K562 (cell line): ENCODE data around the gene DDAH2. TPM values are rescaled to one million over a fixed set of nuclear protein-coding genes. Genes with fewer than 3 reads are reported as not detected.
A peak's percentile ranks its signal among the peaks of the same experiment; 100 is the strongest.

Source experiments
- CAMTA2 ChIP-seq: fragments of 250-450 bp; sonication (Bioruptor Pico); conservative IDR thresholded peaks from 2 replicates; pipeline ENCODE4 v1.5.1; 2022
- DACH1 ChIP-seq: fragments of 450-650 bp; IDR thresholded peaks from 2 replicates; pipeline ENCODE4 v1.6.1; 2018; ENCODE audit not compliant: partially characterized antibody
- ESRRB ChIP-seq: fragments of 250-450 bp; sonication (Bioruptor Pico); IDR thresholded peaks from 2 replicates; pipeline ENCODE4 v1.5.0; 2020; ENCODE audit warnings: mild to moderate bottlenecking, moderate library complexity, borderline replicate concordance
- GTF2F1 ChIP-seq: IDR thresholded peaks from 2 replicates; pipeline ENCODE4 v1.6.1; 2011; ENCODE audit warnings: low read depth, low read length, improper control_type of control experiment
- HDAC8 ChIP-seq: fragments of 450-650 bp; IDR thresholded peaks from 2 replicates; pipeline ENCODE4 v1.6.1; 2016; ENCODE audit warnings: mild to moderate bottlenecking, missing genetic modification characterization, moderate library complexity, missing compliant biosample characterization
- HMG20B ChIP-seq: fragments of 250-450 bp; sonication (Bioruptor Pico); IDR thresholded peaks from 2 replicates; pipeline ENCODE4 v1.5.0; 2021; ENCODE audit warnings: mild to moderate bottlenecking
- HNRNPK ChIP-seq: fragments of 200-400 bp; formaldehyde crosslinking; IDR thresholded peaks from one replicate; pipeline ENCODE4 v1.6.1; 2018; ENCODE audit warnings: mild to moderate bottlenecking, low read depth, low read length; ENCODE audit not compliant: poor library complexity, severe bottlenecking
- KDM2B ChIP-seq: fragments of 250-450 bp; sonication (Bioruptor Pico); IDR thresholded peaks from 2 replicates; pipeline ENCODE4 v1.8.0; 2021; ENCODE audit warnings: mild to moderate bottlenecking, moderate library complexity
- PHF21A ChIP-seq: fragments of 450-650 bp; IDR thresholded peaks from 2 replicates; pipeline ENCODE4 v1.6.1; 2017; ENCODE audit warnings: low read depth, borderline replicate concordance
- RFX1 ChIP-seq: fragments of 450-650 bp; IDR thresholded peaks from 2 replicates; pipeline ENCODE4 v1.6.1; 2016; ENCODE audit warnings: mild to moderate bottlenecking, moderate library complexity
- SIN3A ChIP-seq, 2 experiments: fragments of 150-350 bp in 1 of 2; IDR thresholded peaks; 2 replicates each; pipeline ENCODE4 v1.6.1; 2011 to 2016; ENCODE audit warnings: borderline replicate concordance in 2 of 2, low read depth in 2 of 2, low read length in 2 of 2, mild to moderate bottlenecking in 2 of 2, moderate library complexity in 2 of 2; ENCODE audit not compliant: control insufficient read depth in 1 of 2
- TAF1 ChIP-seq: IDR thresholded peaks from 2 replicates; pipeline ENCODE4 v1.6.1; 2011; ENCODE audit warnings: mild to moderate bottlenecking, low read length, moderate library complexity; ENCODE audit not compliant: insufficient read depth, control insufficient read depth, severe bottlenecking; ENCODE audit errors: extremely low read depth
- TBP ChIP-seq: optimal IDR thresholded peaks from 2 replicates; pipeline ENCODE3; 2011; ENCODE audit warnings: low read depth, low read length, improper control_type of control experiment
- ZC3H4 ChIP-seq: sonication (generic); formaldehyde crosslinking; IDR thresholded peaks from 2 replicates; pipeline ENCODE4 v1.9.0; 2021; ENCODE audit warnings: missing genetic modification reagents, borderline replicate concordance
- ZFP36 ChIP-seq: fragments of 150-350 bp; IDR thresholded peaks from 2 replicates; pipeline ENCODE4 v1.6.1; 2018; ENCODE audit warnings: low read length, low read depth; ENCODE audit not compliant: partially characterized antibody
- polyA plus RNA-seq, 8 experiments: library from polyadenylated mRNA; depleted of rRNA in 4 of 8; stranded (reverse) in 5 of 8; unstranded in 3 of 8; fragments of >200 nt; fragmentation: Nextera tagmentation in 2 of 8; fragmentation: Illumina TruSeq in 1 of 8; extraction: Ambion mirVana in 2 of 8; extraction: Trizol in 1 of 8; gene quantifications; 2 replicates each; pipeline versions ENCODE4 v1.2.1 to v1.2.3, GENCODE V29; 2011 to 2014; ENCODE audit warnings: inconsistent platforms in 1 of 8, missing spikeins in 1 of 8
- total RNA-seq, 7 experiments: library from RNA; depleted of rRNA in 6 of 7; stranded (reverse); fragments of >200 nt in 6 of 7; fragmentation: Illumina TruSeq in 2 of 7; extraction: Trizol in 2 of 7; gene quantifications; 2 replicates each; pipeline versions ENCODE4 v1.2.1 to v1.2.3, GENCODE V29; 2011 to 2021; ENCODE audit warnings: low replicate concordance in 1 of 7
- TF ChIP-seq, protein P1 (sequence below): sonication (generic); formaldehyde crosslinking; IDR thresholded peaks from 2 replicates; pipeline ENCODE4 v1.8.1; 2023; ENCODE audit warnings: mild to moderate bottlenecking, missing genetic modification reagents
- TF ChIP-seq, protein P2 (sequence below), 3 experiments: fragments of 200-800 bp in 1 of 3; fragments of 250-450 bp in 1 of 3; fragments of 450-650 bp in 1 of 3; sonication (Bioruptor Pico) in 1 of 3; sonication (Bioruptor generic) in 1 of 3; formaldehyde crosslinking in 1 of 3; IDR thresholded peaks; 2 replicates each; pipeline versions ENCODE4 v1.6.1 to v1.8.0; 2016 to 2022; ENCODE audit warnings: mild to moderate bottlenecking in 2 of 3, missing genetic modification characterization in 2 of 3, missing compliant biosample characterization in 1 of 3, moderate library complexity in 1 of 3
- TF ChIP-seq, protein P3 (sequence below), 3 experiments: IDR thresholded peaks in 2 of 3; conservative IDR thresholded peaks in 1 of 3; 2 replicates each; pipeline ENCODE4 v1.5.1; 2011 to 2012; ENCODE audit warnings: low read length in 3 of 3, mild to moderate bottlenecking in 3 of 3, control low read depth in 2 of 3, improper control_type of control experiment in 1 of 3, inconsistent platforms in 1 of 3, low read depth in 1 of 3, mixed read lengths in 1 of 3, moderate library complexity in 1 of 3; ENCODE audit not compliant: insufficient read depth in 2 of 3
- TF ChIP-seq, protein P4 (sequence below): fragments of 450-650 bp; formaldehyde crosslinking; IDR thresholded peaks from 2 replicates; pipeline ENCODE4 v1.4.0; 2020; ENCODE audit warnings: mild to moderate bottlenecking, moderate library complexity

The DDAH2 gene
- total and polyA plus RNA-seq, 9 of the 15 experiments (the other 6 are each of a cell fraction or from before 2014, with no cell fraction given): 1.8 to 45.4 (median 21.4) TPM

DNA sequence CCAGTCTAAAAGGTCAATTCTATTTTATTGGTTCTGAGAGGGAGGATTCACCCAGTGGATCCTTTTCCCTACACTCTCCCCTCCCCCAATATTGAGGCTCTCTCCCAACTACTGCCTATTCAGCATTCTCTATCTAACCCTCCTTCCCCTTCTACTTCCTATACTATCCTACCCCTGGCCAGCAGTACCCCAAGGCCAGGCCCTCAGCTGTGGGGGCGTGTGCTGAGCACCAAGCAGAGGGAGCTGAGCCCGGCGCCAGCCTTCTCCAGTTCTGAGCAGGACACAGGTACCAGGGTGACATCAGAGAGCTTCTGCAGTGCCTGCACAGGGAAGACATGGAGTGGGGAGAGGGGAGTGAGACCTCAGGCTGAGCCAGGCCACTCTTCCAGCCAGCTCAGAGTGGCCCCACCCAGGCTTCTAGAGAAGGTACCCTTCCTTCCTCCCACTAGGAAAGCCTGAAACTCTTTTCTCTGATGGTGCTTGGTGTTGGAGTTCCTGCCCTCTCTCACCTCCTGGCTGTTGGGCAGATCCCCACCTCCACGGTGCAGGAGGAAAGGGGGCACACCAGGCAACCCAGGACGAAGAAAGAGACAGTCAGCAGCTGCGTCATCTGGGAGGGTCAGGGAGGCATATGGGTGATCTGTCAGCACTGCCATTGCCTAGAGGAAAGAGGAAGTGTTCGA, 1.9 kb downstream of the DDAH2 start (continued):
- TF ChIP-seq, protein P1, sequence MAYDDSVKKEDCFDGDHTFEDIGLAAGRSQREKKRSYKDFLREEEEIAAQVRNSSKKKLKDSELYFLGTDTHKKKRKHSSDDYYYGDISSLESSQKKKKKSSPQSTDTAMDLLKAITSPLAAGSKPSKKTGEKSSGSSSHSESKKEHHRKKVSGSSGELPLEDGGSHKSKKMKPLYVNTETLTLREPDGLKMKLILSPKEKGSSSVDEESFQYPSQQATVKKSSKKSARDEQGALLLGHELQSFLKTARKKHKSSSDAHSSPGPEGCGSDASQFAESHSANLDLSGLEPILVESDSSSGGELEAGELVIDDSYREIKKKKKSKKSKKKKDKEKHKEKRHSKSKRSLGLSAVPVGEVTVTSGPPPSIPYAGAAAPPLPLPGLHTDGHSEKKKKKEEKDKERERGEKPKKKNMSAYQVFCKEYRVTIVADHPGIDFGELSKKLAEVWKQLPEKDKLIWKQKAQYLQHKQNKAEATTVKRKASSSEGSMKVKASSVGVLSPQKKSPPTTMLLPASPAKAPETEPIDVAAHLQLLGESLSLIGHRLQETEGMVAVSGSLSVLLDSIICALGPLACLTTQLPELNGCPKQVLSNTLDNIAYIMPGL (CRISPR knock-in tag): no peak
- TF ChIP-seq RFX1: no peak
- TF ChIP-seq KDM2B: no peak
- TF ChIP-seq, protein P2, sequence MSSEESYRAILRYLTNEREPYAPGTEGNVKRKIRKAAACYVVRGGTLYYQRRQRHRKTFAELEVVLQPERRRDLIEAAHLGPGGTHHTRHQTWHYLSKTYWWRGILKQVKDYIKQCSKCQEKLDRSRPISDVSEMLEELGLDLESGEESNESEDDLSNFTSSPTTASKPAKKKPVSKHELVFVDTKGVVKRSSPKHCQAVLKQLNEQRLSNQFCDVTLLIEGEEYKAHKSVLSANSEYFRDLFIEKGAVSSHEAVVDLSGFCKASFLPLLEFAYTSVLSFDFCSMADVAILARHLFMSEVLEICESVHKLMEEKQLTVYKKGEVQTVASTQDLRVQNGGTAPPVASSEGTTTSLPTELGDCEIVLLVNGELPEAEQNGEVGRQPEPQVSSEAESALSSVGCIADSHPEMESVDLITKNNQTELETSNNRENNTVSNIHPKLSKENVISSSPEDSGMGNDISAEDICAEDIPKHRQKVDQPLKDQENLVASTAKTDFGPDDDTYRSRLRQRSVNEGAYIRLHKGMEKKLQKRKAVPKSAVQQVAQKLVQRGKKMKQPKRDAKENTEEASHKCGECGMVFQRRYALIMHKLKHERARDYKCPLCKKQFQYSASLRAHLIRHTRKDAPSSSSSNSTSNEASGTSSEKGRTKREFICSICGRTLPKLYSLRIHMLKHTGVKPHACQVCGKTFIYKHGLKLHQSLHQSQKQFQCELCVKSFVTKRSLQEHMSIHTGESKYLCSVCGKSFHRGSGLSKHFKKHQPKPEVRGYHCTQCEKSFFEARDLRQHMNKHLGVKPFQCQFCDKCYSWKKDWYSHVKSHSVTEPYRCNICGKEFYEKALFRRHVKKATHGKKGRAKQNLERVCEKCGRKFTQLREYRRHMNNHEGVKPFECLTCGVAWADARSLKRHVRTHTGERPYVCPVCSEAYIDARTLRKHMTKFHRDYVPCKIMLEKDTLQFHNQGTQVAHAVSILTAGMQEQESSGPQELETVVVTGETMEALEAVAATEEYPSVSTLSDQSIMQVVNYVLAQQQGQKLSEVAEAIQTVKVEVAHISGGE (CRISPR knock-in tag; IDR thresholded peaks at IDR 0.05): no peak
- TF ChIP-seq ESRRB: no peak
- no peak for TF ChIP-seq TBP
- no peak for TF ChIP-seq PHF21A
- no peak for TF ChIP-seq DACH1
- TF ChIP-seq HMG20B (CRISPR knock-in tag): no peak
- TF ChIP-seq CAMTA2 (CRISPR knock-in tag): no peak
- TF ChIP-seq ZC3H4 (CRISPR knock-in tag): no peak
- no peak for TF ChIP-seq TAF1
- TF ChIP-seq, protein P3, sequence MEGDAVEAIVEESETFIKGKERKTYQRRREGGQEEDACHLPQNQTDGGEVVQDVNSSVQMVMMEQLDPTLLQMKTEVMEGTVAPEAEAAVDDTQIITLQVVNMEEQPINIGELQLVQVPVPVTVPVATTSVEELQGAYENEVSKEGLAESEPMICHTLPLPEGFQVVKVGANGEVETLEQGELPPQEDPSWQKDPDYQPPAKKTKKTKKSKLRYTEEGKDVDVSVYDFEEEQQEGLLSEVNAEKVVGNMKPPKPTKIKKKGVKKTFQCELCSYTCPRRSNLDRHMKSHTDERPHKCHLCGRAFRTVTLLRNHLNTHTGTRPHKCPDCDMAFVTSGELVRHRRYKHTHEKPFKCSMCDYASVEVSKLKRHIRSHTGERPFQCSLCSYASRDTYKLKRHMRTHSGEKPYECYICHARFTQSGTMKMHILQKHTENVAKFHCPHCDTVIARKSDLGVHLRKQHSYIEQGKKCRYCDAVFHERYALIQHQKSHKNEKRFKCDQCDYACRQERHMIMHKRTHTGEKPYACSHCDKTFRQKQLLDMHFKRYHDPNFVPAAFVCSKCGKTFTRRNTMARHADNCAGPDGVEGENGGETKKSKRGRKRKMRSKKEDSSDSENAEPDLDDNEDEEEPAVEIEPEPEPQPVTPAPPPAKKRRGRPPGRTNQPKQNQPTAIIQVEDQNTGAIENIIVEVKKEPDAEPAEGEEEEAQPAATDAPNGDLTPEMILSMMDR (IDR thresholded peaks at IDR 0.05 in 2 of 3, conservative IDR thresholded peaks at IDR 0.05 in 1 of 3; ENCODE audit: insufficient read depth in 2 of 3, low read depth in 1 of 3, low read length in 3 of 3): no peak
- TF ChIP-seq, protein P4, sequence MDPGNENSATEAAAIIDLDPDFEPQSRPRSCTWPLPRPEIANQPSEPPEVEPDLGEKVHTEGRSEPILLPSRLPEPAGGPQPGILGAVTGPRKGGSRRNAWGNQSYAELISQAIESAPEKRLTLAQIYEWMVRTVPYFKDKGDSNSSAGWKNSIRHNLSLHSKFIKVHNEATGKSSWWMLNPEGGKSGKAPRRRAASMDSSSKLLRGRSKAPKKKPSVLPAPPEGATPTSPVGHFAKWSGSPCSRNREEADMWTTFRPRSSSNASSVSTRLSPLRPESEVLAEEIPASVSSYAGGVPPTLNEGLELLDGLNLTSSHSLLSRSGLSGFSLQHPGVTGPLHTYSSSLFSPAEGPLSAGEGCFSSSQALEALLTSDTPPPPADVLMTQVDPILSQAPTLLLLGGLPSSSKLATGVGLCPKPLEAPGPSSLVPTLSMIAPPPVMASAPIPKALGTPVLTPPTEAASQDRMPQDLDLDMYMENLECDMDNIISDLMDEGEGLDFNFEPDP (CRISPR knock-in tag): no peak; the same call in 1 of the 2 replicates
- TF ChIP-seq GTF2F1: no peak
- no peak for TF ChIP-seq SIN3A (IDR thresholded peaks at IDR 0.05; ENCODE audit: borderline replicate concordance in 2 of 2, control insufficient read depth in 1 of 2, low read depth in 2 of 2, low read length in 2 of 2)
- no peak for TF ChIP-seq HNRNPK
- peak; percentile 2 for TF ChIP-seq ZFP36
- TF ChIP-seq HDAC8: no peak
